HG02943 (cell line): ENCODE data around the gene DNAH17.
"Not testable (repeated sequence)": the region's sequence is repeated elsewhere in the genome, so short reads cannot be mapped to it uniquely, and the experiment has no call there.

Source experiments
- ATAC-seq: cut with Tn5 transposase; IDR thresholded peaks from one replicate; pipeline ENCODE4 v1.9.1; 2021; ENCODE audit warnings: mild to moderate bottlenecking, low read depth, moderate library complexity; ENCODE audit not compliant: unreplicated experiment

Gene DNAH17

GRCh38 chr17:78528541-78528940 lies 48.7 kb downstream of the DNAH17 start:
- no peak for ATAC-seq

- ATAC-seq: no peak
These were observed 49.9 kb downstream of the DNAH17 start for GRCh38 chr17:78527345-78527744.

- no peak for ATAC-seq
These were observed 50.8 kb downstream of the DNAH17 start for GRCh38 chr17:78526231-78527025.

- ATAC-seq: no peak
These were observed 51.6 kb downstream of the DNAH17 start for GRCh38 chr17:78525511-78526160.

DNA sequence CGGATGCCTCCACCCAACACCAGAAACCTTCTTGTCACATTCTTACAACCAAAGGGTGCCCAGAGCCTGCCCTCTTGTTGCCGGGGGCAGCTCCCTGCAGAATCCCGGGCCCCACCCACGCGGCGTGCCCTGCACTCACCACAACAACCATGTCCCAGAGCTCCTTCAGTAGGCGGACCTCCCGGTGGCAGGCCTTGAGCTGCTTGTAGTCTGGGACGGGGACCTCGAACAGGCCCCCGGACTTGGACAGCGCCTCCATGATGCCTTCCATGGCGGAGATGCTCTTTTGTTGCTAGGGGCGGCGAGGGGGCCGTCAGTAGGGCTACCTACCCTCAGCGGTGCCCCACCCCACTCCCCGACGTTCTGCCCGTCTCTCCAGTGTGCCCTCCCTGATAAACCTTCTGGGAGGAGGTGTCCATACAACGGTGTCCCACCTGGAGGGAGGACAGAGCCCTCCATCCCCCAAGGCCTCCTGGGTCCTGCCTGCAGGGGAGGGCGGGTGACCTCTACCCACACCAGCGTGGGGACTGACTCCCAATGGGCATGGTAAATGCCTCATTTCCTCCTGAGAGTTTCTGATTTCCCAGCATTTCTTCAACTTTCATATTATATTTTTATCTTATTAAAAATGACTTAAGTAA lies 52.2 kb downstream of the DNAH17 start:
- ATAC-seq: no peak

- no peak for ATAC-seq
These were observed 53.1 kb downstream of the DNAH17 start for GRCh38 chr17:78523934-78524655.

GRCh38 chr17:78522031-78522809 lies 55.0 kb downstream of the DNAH17 start:
- ATAC-seq: no peak

- no peak for ATAC-seq
These were observed 59.8 kb downstream of the DNAH17 start for GRCh38 chr17:78517421-78517820.

GRCh38 chr17:78515480-78515879 lies 61.7 kb downstream of the DNAH17 start:
- ATAC-seq: no peak

DNA sequence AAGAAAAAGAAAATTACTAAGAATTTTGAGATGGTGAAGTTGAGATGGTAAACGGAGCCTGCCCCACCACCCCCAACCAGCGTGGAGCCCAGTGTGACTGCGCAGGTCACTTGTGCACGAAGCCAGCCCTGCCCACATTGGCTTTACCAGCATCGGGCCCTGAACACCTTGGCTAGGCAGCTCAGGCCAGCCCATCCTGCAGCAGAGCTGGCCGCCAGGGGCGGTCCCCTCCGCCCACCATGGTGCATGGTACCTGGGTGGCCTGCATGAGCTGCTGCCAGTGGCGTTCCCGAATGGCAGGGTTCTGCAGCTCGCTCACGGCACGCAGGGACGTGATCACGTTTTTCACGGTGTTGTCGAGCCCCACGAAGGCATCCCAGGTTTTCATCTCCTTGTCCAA lies 62.7 kb downstream of the DNAH17 start:
- ATAC-seq: no peak

- no peak for ATAC-seq
These were observed 64.2 kb downstream of the DNAH17 start for GRCh38 chr17:78512976-78513375.

- ATAC-seq: no peak
These were observed 66.8 kb downstream of the DNAH17 start for GRCh38 chr17:78510141-78511075.

DNA sequence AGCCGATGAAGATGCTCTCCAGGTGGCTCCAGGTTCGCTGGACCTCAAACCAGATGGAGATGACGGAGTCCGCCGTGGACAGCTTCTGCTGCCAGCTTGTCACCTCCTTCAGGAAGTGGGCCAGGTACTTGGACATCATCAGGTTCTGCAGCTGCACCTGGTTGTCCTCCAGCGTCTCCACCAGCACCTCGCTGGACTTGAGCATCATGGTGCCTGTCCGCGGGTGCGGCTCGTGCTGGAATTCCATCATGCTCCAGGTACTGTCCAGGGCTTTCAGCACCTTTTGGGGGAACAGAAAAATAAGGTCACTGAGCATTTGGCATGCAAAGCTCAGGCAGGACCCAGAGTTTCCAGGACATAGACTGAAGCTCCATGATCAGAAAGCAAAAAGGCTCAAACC lies 69.7 kb downstream of the DNAH17 start:
- no peak for ATAC-seq

- ATAC-seq: no peak
These were observed 70.5 kb downstream of the DNAH17 start for GRCh38 chr17:78506454-78507309.

DNA sequence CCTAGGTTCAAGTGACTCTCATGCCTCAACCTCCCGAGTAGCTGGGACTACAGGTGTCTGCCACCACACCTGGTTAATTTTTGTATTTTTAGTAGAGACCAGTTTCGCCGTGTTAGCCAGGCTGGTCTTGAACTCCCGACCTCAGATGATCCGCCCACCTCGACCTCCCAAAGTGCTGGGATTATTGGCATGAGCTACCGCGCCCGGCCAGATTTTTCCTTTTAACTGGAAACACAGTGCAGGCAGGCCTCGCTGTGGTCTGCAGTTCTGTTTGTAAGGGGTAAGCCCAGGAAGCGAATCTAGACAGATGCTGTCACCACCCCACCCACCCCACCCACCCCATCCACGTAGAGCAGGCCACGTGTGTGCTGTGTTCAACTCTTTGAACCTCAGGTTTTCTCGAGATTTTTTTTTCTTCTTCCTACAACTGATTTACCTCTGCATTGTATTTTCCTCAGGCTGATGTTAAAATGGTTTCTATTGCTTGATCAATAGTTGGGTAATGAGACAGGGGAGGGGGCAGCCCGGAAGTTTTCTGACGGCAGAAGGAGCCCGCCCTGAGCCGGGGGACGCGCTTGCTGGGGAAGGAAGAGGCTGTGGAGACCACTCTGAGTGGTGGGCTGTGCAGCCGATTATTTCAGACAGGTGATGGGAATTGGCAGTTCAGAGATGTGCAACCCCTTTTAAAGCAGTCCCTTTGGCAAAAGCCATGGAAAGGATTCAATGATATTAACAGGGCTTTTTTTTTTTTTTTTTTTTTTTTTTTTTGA lies 72.9 kb downstream of the DNAH17 start:
- ATAC-seq: no peak

GRCh38 chr17:78503388-78503787 lies 73.8 kb downstream of the DNAH17 start:
- not testable (repeated sequence) for ATAC-seq

DNA sequence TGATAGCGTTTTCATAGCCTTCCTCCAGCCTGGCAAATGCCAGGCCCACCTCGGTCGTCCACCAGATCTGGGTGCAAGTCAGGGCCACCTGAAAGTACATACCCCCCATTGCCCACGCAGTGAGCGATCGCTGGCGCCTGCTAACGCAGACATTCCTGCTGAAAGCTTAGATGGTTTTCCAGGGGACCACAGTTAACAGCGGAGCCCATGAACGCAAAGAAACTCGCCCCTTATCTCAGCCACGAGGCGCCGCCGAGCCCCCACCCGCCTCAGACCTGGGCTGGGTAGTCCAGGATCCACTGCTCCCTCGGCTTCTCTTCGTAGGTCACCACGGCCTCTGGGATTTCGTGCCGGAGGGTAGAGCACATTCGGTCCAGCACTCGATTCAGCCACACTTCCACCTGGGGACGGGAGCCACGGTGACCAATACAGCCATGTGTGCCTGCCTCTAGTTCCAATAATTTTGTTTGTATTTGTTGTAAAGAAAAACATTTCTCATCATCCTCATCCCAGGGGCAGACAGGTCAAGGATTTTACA lies 74.5 kb downstream of the DNAH17 start:
- no peak for ATAC-seq
